ENCODE measurements around the gene FCHSD2.
"Not testable (repeated sequence)": the region's sequence is repeated elsewhere in the genome, so short reads cannot be mapped to it uniquely, and the experiment has no call there.

FCHSD2 gene

DNA sequence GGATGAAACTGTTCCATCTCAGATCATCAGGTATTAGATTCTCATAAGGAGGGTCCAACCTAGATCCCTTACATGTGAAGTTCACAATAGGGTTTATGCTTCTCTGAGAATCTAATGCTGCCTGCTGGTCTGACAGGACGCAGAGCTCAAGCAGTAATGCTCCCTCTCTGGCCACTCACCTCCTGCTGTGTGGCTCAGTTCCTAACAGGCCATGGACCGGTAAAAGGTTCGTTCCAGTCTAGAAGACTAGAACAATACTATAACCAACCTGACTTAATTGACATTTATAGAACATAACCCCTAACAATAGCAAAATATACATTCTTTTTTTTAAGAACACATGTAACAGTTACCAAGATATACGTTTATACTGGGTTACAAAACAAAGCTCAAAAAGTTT lies 282.1 kb downstream of the FCHSD2 start:
- no peak for DNase-seq

DNA sequence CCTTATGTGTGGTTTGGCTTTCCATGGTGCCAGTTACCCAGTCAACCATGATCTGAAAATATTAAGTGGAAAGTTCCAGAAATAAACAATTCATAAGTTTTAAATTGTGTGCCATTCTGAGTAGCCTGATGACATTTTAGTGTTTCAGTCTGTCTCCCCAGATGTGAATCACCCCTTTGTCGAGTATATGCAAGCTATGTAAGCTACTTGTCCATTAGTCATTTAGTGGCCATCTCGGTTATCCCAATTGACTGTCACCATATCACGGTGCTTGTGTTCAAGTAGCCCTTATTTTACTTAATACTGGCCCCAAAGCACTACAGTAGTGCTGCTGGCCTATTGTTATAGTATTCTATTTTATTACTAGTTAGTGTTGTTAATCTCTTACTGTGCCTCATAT lies 283.0 kb downstream of the FCHSD2 start:
- DNase-seq = no peak

DNA sequence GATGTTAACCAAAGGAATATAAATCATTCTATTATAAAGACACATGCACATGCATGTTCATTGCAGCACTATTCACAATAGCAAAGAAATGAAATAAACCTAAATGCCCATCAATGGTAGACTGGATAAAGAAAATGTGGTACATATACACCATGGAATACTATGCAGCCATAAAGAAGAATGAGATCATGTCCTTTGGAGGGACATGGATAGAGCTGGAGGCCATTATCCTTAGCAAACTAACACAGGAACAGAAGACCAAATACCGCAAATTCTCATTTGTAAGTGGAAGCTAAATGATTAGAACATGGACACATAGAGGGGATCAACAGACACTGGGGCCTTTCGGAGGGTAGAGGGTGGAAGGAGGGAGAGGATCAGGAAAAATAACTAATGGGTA lies 283.9 kb downstream of the FCHSD2 start:
- not testable (repeated sequence) for DNase-seq

DNA sequence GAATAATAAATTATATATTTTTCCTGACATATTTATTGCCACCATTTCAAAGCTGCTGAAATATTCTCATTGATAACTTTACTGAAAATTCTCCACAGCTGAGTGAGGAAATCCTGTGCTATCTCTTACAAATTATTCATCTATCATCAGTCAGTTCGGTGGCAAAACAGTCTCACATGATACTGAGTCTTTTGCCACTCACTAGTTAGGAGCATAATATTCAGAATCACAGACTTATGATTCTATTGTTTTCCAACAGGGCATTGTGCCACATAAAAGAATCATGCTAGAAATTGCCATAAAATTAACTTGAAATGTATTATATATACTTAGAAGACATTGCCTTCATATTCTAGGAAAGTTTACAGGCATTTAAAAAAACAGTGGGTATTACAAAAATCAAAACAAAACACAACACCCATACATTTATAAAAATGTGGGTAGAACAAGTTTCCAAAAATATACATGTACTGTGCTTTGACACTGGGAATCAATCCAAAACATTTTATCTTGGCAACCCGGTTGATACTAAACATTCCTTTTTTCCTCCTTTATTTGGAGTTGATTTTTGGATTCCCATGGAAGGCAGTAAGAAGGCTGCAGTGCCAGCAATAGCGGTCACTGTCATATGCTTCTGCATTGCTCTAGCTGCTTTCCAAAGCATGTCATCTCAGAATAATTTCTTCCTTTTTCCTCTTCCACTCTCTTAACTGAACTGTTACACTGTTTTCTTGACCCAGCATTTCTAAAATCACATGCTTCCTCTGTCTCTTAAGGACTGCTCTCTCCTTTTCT lies 285.4 kb downstream of the FCHSD2 start:
- no peak for DNase-seq

DNA sequence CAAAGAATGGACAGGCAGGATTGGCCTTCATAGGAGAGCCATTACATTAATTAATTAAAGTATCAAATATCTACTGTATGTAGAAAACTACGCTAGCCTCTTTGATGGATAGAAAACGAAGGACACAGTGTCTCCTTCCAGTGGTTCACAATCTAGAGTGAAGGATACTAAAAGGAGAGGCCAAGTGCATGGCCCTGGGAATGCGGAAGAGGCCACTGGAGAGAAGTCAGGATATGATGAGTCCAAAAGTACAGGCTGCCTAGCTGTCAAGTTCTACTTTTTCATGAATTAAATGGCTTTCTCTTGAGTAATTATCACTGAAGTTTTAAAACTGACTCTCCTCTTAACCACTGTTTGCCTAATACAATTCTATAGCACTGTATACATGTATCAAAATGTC lies 286.1 kb downstream of the FCHSD2 start:
- no peak for DNase-seq

DNA sequence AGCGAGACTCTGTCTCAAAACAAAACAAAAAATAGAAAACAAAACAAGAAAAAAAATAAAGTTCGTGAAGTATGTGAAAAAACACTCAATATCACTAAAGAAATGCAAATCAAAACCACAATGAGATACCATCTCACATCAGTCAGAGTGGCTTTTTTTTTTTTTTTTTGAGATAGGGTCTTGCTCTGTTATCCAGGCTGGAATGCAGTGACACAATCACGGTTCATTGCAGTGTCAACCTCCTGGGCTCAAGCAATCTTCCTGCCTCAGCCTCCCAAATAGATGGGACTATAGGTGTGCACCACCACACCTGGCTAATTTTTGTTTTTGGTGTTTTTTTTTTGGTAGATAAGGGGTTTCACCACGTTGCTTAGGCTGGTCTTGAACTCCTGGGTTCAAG lies 290.4 kb downstream of the FCHSD2 start:
- no peak for DNase-seq

DNA sequence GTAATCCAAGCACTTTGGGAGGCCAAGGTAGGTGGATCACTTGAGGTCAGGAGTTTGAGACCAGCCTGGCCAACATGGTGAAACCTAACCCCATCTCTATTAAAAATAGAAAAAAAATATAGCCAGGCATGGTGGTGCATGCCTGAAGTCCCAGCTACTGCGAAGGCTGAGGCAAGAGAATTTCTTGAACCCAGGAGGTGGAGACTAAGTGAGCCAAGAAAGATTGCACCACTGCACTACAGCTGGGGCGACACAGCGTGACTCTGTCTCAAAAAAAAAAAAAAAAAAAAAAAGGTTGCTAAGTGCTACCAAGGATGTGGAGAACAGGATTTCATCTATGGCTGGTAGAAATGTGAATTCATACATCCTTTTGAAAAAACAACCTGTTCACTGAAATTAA lies 291.3 kb downstream of the FCHSD2 start:
- DNase-seq = no peak

DNA sequence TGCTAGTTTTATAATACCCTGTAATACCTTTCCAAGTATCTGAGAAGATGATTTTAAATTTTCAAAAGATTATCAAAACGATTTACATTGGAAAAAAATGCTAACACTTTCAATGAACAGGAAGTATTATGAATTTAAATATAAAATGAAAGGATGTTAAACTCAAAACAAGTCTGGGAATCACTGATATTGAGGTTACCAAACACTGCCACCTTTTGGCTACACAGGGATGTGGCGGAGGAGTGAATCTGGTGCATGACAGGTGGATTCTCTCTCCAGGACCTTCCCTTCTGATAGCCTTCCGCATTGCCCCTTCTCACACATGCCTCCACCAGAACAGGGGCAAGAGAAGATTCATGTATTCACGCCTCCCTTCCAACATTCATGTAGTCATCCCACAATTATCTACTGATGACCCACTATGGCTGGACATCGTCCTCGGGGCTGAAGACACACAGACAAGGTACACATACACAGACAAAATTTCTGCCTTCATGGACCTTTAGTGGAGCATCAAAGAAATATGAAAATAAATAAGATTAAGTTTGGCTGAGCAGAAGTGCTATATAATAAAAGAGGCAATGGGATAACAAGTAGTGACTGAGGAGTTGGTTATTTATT lies 293.2 kb downstream of the FCHSD2 start:
- peak; percentile 24 for DNase-seq

DNA sequence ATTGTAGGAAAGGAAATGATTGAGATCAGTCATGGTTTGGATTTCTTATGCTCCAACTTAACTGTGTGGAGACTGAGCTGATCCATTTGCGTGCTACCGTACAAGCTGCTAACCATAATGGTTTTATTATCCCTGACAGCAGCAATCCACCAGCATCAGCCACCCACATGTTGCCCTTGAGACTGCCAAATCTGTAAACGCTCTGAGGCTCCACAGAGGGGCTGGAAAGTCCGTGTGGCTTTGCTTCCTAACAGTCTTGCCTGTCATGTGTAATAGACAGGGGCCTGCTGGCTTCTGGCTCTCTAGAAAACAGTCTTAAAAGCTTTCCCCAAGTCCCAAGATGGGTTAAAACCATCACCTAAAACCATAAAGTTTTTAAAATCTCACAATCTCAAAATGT lies 297.8 kb downstream of the FCHSD2 start:
- DNase-seq = no peak

DNA sequence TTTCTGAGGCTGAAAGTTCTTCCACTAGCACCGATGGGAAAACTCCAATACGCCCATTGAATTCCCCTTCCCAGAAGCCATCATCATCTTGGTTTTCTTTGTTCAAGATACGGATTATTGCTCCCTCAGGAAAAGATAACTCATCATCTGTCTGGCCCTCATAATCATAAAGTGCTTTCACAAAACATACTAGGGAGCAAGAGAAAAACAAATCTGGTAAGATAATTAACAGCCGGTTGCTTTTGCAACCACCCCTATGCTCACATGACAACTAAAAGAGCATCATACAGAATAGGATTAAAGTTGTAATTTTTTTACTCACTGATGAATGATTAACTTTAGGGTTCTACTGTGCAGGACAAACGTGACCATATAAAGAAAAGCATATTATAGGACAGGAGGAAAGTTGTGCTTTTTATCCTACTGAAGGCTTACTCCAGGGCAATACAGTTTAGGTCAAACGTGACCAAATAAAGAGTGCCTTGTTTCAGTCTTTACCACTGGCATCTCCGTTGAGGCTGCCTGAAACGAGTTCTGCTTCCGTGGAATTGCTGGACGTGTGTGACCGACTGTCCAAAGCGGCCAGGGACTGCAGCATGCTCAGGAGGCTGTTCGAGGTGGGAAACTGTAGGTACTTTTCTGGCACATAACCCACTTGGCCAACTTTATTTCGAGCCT lies 299.3 kb downstream of the FCHSD2 start:
- DNase-seq = no peak

DNA sequence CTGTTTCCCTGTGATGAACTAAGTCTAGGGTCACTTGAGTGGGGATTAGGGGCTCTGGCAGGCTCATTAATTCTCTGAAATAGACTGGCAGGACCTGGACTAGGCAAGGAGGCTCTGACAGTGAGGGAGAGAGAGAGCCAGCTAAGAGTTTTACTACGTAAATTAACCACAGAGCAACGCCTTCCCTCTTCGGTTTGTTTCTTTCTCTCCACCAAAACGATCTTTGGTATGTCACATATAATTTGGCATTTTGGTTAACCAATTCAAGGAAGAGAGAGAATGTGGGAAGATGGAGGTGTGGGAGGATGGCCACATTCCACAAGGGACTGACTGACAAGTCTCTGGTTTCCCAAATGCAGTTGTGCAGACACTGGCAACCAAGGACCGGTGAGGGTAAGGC lies 300.0 kb downstream of the FCHSD2 start:
- no peak for DNase-seq

DNA sequence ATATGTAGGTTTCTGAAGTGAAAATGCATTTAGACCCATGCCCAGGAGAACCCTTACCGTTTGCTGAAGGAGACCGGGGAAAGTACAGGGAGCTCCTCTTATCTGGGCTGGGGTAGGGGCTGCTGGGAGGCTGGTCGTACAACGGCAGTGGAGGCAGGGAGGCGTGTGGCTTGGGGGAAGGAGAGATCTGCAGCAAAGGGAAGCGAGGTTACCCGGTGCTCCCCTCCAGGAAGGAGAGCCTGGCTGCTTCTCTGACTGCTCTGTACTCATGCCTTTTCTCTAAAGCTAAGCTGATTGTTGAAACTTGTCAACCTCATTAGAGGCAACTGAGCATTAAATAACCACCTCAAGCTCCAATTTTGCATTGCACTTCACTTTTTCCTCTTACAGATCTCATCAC lies 300.7 kb downstream of the FCHSD2 start:
- DNase-seq = no peak

DNA sequence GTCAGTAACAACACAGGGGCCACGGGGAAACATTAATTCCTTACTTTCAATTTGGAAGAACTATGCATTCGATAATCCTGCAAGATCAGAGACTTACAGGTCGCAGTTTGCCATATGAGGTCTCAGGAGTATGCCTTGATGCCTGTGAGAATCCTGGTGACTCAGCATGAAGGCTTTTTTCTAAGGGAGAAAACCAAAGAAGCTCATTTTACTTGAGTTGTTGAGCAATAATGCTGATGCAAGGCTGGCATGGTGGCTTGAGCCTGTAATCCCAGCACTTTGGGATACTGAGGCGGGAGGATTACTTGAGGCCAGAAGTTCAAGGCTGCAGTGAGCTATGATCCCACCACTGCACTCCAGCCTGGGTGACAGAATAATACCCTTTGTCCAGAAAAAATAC lies 301.3 kb downstream of the FCHSD2 start:
- DNase-seq = no peak

DNA sequence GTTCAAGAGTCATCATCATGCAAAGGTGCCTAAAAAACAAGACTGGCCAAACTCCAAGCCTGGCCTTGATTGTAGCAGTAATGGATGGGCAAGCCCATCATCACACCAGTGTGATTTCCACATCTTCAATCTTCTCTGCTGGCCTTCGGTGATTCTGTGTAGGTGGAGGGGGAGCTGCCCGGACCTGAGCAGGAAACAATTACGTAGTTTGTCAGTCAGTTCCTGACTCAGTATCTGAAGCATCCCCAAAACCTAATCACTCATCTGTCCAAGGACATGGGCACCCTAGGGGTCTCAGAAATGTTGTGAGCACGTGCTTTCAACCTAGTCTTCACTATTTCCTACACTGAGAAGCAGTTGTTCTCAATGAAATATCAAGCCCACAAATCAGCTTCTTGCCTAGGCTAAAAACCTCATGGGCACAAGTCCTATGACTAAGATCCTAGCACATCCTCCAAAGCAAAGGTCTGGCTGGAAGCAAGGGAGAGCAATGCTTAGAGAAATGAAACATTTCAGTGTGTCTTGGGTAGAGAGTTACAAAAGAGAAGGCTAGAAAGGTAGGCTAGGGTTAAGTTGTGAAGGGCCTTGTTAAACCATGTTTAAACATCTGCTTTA lies 303.3 kb downstream of the FCHSD2 start:
- no peak for DNase-seq

DNA sequence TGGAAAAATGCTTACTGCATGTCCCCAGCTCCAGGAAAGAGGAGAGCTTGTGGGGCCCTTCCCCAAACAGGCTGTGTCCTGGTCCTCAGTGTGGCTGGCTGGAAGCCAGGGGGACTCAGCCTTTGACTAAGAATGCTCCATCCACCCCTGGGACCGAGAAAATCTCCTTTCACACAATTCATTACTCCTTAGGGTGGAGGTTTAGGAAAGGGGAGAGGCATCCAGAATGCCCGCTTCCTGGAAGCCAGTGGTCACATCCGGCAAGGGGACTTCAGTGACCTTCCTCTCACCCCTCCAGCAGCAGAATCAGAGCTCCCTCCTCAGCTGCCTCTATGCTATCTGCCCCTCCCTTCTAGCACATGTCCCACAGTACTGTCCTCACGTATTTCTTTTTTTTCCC lies 306.0 kb downstream of the FCHSD2 start:
- no peak for DNase-seq

DNA sequence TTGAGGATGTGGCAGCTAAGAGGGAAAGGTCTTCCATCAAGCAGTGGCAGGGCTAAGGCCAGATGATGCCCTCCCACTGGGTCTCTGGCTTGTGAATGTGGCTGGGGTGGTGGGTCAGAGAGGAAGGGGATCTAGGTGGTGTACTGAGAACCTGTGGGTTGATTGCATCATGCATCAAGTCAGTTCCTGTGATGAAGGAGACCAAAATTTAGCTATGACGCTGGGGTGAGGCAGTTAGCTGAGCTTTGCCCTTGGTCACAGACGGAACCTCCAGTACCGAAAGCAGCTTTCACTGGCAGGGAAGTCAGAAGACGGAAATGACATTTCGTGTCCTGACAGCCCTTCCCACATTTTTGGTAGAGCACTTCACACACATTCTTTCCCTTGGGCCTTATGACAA lies 307.2 kb downstream of the FCHSD2 start:
- DNase-seq = no peak

DNA sequence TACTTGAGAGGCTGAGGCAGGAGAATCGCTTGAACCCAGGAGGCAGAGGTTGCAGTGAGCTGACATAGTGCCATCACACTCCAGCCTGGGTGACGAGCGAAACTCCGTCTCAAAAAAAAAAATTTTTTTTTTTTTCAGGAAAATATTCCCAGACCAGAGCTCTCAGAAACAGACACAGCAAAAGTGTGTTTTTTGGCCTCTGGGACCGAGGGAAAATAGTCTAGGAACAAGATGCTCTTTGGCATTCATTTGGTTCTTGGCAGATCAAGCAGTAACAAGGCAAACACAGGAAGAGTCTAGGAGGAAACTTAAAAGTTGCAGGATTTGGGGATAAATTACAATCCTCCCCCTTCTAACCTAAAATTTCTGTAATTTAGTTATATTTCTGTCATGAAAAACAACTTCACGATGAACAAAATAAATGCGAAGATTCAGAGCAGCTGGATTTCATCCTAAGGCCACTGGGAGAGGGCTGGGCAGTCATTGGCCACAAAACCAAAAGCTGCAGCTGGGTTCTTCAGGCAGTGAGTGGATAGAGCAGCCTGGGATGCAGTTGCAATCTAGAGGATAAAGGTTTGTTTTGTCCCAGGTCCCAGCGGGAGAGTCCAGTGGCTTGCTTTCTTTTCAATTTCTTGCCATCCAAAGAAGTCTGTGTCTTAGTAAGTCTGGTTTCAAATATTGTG lies 308.2 kb downstream of the FCHSD2 start:
- DNase-seq = no peak

DNA sequence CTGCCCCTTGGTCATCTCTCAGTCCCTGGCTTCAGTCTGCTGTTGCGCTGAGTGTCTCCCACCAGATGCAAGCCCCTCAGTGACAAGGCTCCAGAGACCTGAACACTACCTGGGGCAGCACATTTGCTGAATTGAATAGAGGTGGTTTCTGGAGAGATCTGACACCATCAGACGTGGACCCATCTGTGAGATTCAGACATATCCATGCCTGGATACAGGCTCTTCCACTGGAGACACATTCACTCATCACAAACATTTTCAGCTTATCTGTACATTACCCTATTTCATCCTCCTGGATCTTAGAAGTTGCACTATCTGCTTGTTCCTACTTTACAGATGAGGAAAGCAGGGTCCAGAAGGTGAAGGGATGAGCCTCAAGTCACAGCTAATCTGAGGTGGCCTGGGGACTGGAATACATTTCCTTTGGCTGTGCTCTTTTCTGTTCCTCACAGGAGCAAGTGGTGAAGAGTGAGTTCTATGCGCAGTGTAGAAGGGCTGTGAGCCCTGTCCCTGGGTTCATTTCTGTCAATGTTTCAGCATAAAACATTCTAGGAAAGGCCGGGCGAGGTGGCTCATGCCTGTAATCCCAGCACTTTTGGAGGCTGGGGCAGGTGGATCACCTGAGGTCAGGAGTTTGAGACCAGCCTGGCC lies 308.9 kb downstream of the FCHSD2 start:
- no peak for DNase-seq

DNA sequence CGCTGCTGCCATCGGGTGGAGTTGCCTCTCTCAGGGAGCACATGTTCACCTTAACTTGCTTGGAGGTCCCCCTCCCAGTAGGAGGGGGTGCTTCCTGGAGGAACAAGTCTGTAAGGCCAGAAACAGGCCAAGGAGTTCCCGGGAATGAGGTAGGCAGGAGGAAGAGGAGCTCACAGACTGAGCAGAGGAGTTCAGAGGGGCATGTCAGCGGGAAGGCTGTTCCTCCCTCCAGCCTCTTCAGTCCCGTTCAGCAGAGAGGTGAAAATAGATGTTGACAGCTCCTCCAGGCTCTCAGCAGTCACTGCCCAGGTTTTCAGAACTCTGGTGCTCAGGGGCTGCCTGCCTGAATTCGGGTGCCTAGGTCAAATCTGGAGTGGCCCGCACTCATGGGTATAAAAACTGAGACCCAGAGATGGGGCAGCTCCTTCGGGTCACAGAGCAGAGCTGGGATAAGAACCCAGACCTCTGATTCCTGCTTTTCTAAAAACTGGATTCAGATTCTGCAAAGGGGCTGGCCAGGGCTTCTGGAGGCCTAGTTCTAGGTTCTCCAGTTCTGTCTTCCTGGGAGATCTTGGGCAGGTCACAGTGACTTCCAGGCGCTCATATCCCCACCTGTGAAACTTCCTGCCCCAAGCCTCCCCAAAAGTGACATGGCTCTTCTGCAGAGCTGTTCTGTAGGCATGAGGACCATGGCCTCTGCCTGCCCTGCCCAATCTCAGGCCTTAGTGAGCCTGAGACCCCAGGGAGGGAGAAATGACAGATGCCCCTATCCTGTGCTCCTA lies 309.6 kb downstream of the FCHSD2 start:
- DNase-seq = no peak

DNA sequence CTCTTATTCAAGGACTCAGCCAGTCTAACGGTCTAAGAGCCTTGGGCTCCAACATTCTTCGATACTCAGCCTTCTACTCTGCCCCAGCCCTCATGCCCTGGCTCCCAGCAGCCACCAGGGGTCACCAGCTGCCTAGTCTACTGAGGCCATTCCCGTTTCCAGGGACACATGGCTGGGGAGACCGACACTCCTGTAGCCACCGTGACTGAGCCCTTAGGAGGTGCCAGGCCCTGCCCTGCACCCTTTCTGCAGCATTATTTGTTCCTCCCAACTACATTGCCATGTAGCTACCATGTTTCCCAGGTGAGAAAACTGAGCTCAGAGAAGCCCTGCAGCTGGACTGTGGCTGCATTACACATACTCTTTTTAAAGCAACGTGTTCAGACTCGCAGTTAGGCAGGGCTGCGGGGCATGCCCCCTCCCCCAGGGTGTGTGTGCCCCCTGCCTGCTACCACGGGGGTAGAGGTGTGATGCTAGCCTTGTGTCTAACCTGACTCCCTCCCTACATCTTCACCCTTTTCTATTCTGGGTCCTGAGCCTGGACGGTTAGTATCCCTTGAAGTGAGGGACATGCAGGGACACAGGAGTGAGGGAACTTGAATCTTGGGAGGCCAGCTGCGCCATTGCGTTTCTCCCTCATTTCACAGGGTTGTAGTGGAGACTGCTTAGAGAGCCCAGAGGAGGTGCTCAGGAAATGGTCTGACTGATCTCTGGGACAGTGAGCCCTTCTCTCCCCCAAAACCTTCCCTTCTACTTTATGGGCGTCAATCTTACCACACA lies 310.4 kb downstream of the FCHSD2 start:
- peak; percentile 69 for DNase-seq

All from NCI-H2227 treated with DMSO at 0.1 percent for 48 hours (cell line).